ENCODE results near the gene TRIM46.

- TF ChIP-seq SP1 (IDR thresholded peaks at IDR 0.05; ENCODE audit: low read depth) (no peak), CEBPB (IDR thresholded peaks at IDR 0.05; ENCODE audit: low read depth) (no peak), POLR2AphosphoS5 (IDR thresholded peaks at IDR 0.05; ENCODE audit: low read depth, low read length) (no peak), RAD21 (IDR thresholded peaks at IDR 0.05; ENCODE audit: low read depth) (no peak), POLR2A (IDR thresholded peaks at IDR 0.05; ENCODE audit: borderline replicate concordance, extremely low read depth, insufficient read depth, insufficient read length) (no peak), TCF7L2 (IDR thresholded peaks at IDR 0.05; ENCODE audit: borderline replicate concordance, extremely low read depth, insufficient read depth, insufficient read length) (no peak)
- TF ChIP-seq, protein P1, sequence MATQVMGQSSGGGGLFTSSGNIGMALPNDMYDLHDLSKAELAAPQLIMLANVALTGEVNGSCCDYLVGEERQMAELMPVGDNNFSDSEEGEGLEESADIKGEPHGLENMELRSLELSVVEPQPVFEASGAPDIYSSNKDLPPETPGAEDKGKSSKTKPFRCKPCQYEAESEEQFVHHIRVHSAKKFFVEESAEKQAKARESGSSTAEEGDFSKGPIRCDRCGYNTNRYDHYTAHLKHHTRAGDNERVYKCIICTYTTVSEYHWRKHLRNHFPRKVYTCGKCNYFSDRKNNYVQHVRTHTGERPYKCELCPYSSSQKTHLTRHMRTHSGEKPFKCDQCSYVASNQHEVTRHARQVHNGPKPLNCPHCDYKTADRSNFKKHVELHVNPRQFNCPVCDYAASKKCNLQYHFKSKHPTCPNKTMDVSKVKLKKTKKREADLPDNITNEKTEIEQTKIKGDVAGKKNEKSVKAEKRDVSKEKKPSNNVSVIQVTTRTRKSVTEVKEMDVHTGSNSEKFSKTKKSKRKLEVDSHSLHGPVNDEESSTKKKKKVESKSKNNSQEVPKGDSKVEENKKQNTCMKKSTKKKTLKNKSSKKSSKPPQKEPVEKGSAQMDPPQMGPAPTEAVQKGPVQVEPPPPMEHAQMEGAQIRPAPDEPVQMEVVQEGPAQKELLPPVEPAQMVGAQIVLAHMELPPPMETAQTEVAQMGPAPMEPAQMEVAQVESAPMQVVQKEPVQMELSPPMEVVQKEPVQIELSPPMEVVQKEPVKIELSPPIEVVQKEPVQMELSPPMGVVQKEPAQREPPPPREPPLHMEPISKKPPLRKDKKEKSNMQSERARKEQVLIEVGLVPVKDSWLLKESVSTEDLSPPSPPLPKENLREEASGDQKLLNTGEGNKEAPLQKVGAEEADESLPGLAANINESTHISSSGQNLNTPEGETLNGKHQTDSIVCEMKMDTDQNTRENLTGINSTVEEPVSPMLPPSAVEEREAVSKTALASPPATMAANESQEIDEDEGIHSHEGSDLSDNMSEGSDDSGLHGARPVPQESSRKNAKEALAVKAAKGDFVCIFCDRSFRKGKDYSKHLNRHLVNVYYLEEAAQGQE (IDR thresholded peaks at IDR 0.05; ENCODE audit: low read depth) = no peak
- TF ChIP-seq, protein P2, sequence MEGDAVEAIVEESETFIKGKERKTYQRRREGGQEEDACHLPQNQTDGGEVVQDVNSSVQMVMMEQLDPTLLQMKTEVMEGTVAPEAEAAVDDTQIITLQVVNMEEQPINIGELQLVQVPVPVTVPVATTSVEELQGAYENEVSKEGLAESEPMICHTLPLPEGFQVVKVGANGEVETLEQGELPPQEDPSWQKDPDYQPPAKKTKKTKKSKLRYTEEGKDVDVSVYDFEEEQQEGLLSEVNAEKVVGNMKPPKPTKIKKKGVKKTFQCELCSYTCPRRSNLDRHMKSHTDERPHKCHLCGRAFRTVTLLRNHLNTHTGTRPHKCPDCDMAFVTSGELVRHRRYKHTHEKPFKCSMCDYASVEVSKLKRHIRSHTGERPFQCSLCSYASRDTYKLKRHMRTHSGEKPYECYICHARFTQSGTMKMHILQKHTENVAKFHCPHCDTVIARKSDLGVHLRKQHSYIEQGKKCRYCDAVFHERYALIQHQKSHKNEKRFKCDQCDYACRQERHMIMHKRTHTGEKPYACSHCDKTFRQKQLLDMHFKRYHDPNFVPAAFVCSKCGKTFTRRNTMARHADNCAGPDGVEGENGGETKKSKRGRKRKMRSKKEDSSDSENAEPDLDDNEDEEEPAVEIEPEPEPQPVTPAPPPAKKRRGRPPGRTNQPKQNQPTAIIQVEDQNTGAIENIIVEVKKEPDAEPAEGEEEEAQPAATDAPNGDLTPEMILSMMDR (IDR thresholded peaks at IDR 0.05 in 2 of 3, conservative IDR thresholded peaks at IDR 0.05 in 1 of 3; ENCODE audit: borderline replicate concordance in 1 of 3, insufficient read depth in 1 of 3, low read depth in 2 of 3, low read length in 2 of 3) = no peak
- TF ChIP-seq, protein P3, sequence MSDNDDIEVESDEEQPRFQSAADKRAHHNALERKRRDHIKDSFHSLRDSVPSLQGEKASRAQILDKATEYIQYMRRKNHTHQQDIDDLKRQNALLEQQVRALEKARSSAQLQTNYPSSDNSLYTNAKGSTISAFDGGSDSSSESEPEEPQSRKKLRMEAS (IDR thresholded peaks at IDR 0.05) = no peak
These were observed 14.6 kb downstream of the TRIM46 start for GRCh38 chr1:155188268-155188667.
